Neural cell (in vitro differentiated cells): ENCODE results near the gene KRT38.

Experiments used
- EZH2 ChIP-seq: fragments of 200-600, 300-800 bp; shearing (Covaris generic), sonication (generic); IDR thresholded peaks from 2 replicates; pipeline ENCODE4 v1.6.1; 2014; ENCODE audit warnings: antibody characterized with exemption, low read length, borderline replicate concordance, mild to moderate bottlenecking; ENCODE audit not compliant: insufficient read depth, poor library complexity, severe bottlenecking
- MXI1 ChIP-seq: fragments of 450-650 bp; conservative IDR thresholded peaks from 2 replicates; pipeline ENCODE4 v1.6.1; 2014; ENCODE audit warnings: antibody characterized with exemption, mild to moderate bottlenecking; ENCODE audit not compliant: poor library complexity, severe bottlenecking
- POLR2AphosphoS5 ChIP-seq: IDR thresholded peaks from 2 replicates; pipeline ENCODE4 v1.6.1; 2012
- RAD21 ChIP-seq: fragments of 450-650 bp; conservative IDR thresholded peaks from 2 replicates; pipeline ENCODE4 v1.6.1; 2014; ENCODE audit warnings: antibody characterized with exemption, mild to moderate bottlenecking, moderate library complexity
- TAF1 ChIP-seq: IDR thresholded peaks from 2 replicates; pipeline ENCODE4 v1.6.1; 2012; ENCODE audit warnings: low read depth
- TF ChIP-seq, protein P1 (sequence below): fragments of 450-650 bp; IDR thresholded peaks from 2 replicates; pipeline ENCODE4 v1.5.1; 2014; ENCODE audit warnings: antibody characterized with exemption, mild to moderate bottlenecking, moderate library complexity; ENCODE audit not compliant: poor library complexity, severe bottlenecking
- TF ChIP-seq, protein P2 (sequence below): IDR thresholded peaks from 2 replicates; pipeline ENCODE4 v1.6.1; 2012; ENCODE audit warnings: borderline replicate concordance

DNA sequence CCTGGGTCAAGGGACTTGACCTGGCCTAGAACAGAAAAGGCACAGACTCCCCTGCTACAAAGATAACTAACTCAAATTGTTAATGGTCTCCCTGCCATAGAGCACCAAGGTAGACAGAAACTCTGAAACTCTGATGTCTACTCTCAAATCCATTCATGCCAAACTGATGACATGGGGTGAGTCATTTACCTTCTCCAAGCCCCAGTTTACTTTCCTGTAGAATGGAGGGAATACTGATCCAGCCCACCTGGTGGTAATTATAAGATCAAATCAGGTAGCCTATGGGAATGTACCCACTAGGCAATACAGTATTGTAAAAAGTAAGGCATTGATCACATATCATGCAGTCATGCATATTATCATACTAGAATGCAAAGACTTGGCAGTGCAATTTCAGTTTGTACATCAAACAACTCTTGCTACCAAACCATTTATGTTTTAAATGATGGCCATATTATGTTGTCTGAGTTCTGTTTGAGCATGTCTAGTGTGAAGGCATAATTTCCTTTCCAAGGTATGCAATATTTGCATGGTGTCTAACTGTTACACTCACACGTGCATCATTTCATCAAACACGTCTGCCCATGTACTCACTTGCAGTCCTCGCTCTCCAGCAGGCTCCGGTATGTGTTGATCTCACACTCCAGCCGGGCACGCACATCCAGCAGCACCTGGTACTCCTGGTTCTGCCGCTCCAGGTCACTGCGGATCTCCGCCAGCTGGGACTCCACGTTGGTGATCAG lies 46.4 kb downstream of the KRT38 start:
- TF ChIP-seq, protein P1, sequence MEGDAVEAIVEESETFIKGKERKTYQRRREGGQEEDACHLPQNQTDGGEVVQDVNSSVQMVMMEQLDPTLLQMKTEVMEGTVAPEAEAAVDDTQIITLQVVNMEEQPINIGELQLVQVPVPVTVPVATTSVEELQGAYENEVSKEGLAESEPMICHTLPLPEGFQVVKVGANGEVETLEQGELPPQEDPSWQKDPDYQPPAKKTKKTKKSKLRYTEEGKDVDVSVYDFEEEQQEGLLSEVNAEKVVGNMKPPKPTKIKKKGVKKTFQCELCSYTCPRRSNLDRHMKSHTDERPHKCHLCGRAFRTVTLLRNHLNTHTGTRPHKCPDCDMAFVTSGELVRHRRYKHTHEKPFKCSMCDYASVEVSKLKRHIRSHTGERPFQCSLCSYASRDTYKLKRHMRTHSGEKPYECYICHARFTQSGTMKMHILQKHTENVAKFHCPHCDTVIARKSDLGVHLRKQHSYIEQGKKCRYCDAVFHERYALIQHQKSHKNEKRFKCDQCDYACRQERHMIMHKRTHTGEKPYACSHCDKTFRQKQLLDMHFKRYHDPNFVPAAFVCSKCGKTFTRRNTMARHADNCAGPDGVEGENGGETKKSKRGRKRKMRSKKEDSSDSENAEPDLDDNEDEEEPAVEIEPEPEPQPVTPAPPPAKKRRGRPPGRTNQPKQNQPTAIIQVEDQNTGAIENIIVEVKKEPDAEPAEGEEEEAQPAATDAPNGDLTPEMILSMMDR = no peak
- TF ChIP-seq POLR2AphosphoS5 (no peak), MXI1 (no peak), RAD21 (no peak), TAF1 (no peak), EZH2 (no peak)
- TF ChIP-seq, protein P2, sequence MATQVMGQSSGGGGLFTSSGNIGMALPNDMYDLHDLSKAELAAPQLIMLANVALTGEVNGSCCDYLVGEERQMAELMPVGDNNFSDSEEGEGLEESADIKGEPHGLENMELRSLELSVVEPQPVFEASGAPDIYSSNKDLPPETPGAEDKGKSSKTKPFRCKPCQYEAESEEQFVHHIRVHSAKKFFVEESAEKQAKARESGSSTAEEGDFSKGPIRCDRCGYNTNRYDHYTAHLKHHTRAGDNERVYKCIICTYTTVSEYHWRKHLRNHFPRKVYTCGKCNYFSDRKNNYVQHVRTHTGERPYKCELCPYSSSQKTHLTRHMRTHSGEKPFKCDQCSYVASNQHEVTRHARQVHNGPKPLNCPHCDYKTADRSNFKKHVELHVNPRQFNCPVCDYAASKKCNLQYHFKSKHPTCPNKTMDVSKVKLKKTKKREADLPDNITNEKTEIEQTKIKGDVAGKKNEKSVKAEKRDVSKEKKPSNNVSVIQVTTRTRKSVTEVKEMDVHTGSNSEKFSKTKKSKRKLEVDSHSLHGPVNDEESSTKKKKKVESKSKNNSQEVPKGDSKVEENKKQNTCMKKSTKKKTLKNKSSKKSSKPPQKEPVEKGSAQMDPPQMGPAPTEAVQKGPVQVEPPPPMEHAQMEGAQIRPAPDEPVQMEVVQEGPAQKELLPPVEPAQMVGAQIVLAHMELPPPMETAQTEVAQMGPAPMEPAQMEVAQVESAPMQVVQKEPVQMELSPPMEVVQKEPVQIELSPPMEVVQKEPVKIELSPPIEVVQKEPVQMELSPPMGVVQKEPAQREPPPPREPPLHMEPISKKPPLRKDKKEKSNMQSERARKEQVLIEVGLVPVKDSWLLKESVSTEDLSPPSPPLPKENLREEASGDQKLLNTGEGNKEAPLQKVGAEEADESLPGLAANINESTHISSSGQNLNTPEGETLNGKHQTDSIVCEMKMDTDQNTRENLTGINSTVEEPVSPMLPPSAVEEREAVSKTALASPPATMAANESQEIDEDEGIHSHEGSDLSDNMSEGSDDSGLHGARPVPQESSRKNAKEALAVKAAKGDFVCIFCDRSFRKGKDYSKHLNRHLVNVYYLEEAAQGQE = no peak
